Mucosa of descending colon (tissue), 3 donors: ENCODE measurements around the gene UCHL1. TPM values are rescaled to one million over a fixed set of nuclear protein-coding genes. Genes with fewer than 3 reads are reported as not detected.

ENCODE experiments used
- ATAC-seq: fragments of 200-7000 bp; cut with Tn5 transposase; one replicate; pipeline ENCODE4 v1.9.1; 2020; ENCODE audit warnings: mild to moderate bottlenecking, moderate library complexity
- DNase-seq, 3 donors: peaks; one replicate each; pipeline ENCODE4 v3.0.0-alpha.2; 2020
- H3K36me3 ChIP-seq: fragments of 200-600 bp; one replicate; pipeline ENCODE4 v1.8.0; 2021; ENCODE audit warnings: low read depth, mild to moderate bottlenecking
- H3K4me1 ChIP-seq: fragments of 200-600 bp; one replicate; pipeline ENCODE4 v1.8.0; 2021; ENCODE audit warnings: low read depth, mild to moderate bottlenecking
- H3K4me3 ChIP-seq: fragments of 200-600 bp; one replicate; pipeline ENCODE4 v1.8.0; 2021; ENCODE audit warnings: mild to moderate bottlenecking
- H3K9me3 ChIP-seq: fragments of 200-600 bp; one replicate; pipeline ENCODE4 v1.8.0; 2021; ENCODE audit warnings: mild to moderate bottlenecking
- CTCF ChIP-seq: fragments of 200-600 bp; IDR thresholded peaks from one replicate; pipeline ENCODE4 v1.8.0; 2022; ENCODE audit warnings: antibody characterized with exemption, mild to moderate bottlenecking
- intact Hi-C, 2 donors: fragments of 100-400 bp; cut with DNase I in 1 of 2; cut with micrococcal nuclease in 1 of 2; formaldehyde crosslinking; loops; one replicate each; pipeline versions ENCODE4 v1.11.0 to v1.11.1; 2022; cut with DNase I, micrococcal nuclease
- total RNA-seq, 3 donors: library from RNA; stranded (reverse); fragmentation: NEBNext Ultra II Directional in 2 of 3; extraction: Animal tissue kit (Norgen Biotek cat#: 25700) in 2 of 3; gene quantifications; one replicate each; pipeline versions ENCODE4 v1.2.1 to v1.2.4, GENCODE V29; 2021 to 2023
- donor health status: DM: no; HTN: no; CAD: no; lungs with moderate emphysema.
- donor health status: DM: no; HTN: no; CAD: no.
- donor health status: DM: no; HTN: yes; CAD: no.

The UCHL1 gene
- total RNA-seq, 3 donors from 2014 or later = 4.1 to 76.0 (median 11.1) TPM

GRCh38 chr4:41236032-41236431 lies 20.7 kb upstream of the UCHL1 start:
- DNase-seq = no peak
- intact Hi-C loops = no loop called here
- no peak for TF ChIP-seq CTCF

GRCh38 chr4:41236508-41236907 lies 20.2 kb upstream of the UCHL1 start:
- ATAC-seq (no peak), DNase-seq (no peak)
- H3K36me3 ChIP-seq = no peaks in the 10 kb centered on the region
- no peaks in the 10 kb centered on the region for H3K4me1 ChIP-seq
- H3K9me3 ChIP-seq = no peaks in the 10 kb centered on the region
- TF ChIP-seq CTCF = no peak
- no peak overlapping the region for H3K4me3 ChIP-seq
- intact Hi-C loops = no loop called here

More at GRCh38 chr4:41236032-41236431, 20.7 kb upstream of the UCHL1 start:
- no peak for ATAC-seq
- Histone ChIP-seq H3K4me3 (no peak overlapping the region), H3K4me1 (no peaks in the 10 kb centered on the region), H3K36me3 (no peaks in the 10 kb centered on the region), H3K9me3 (no peaks in the 10 kb centered on the region)

- ATAC-seq = no peak
- no peak for DNase-seq
These were observed 14.8 kb upstream of the UCHL1 start for GRCh38 chr4:41241919-41242318.

GRCh38 chr4:41245983-41246382 lies 10.7 kb upstream of the UCHL1 start:
- ATAC-seq (no peak), DNase-seq (no peak)
- no peak overlapping the region for H3K4me3 ChIP-seq
- intact Hi-C loops = no loop called here
- H3K4me1 ChIP-seq = no peaks in the 10 kb centered on the region
- H3K36me3 ChIP-seq = no peaks in the 10 kb centered on the region
- TF ChIP-seq CTCF = no peak
- H3K9me3 ChIP-seq = no peaks in the 10 kb centered on the region

More at GRCh38 chr4:41241919-41242318, 14.8 kb upstream of the UCHL1 start:
- H3K4me1 ChIP-seq = no peaks in the 10 kb centered on the region
- no peak overlapping the region for H3K4me3 ChIP-seq
- intact Hi-C loops = no loop called here
- TF ChIP-seq CTCF = no peak
- no peaks in the 10 kb centered on the region for H3K36me3 ChIP-seq
- H3K9me3 ChIP-seq = no peaks in the 10 kb centered on the region

- intact Hi-C loops = no loop called here
- Histone ChIP-seq H3K36me3 (no peaks in the 10 kb centered on the region), H3K9me3 (no peaks in the 10 kb centered on the region), H3K4me1 (peaks cover 15% of the 10 kb centered on the region), H3K4me3 (no peak overlapping the region)
- no peak for TF ChIP-seq CTCF
- ATAC-seq (no peak), DNase-seq (no peak)
These were observed 493 bp upstream of the UCHL1 start for GRCh38 chr4:41256131-41256739.
